Gastrocnemius medialis (tissue), 4 donors: ENCODE results near the gene CKMT2.

Source experiments
- CTCF ChIP-seq, 5 experiments: fragments of 450-650 bp in 3 of 5; fragments of 200-600 bp in 2 of 5; sonication (generic) in 2 of 5; IDR thresholded peaks in 4 of 5; conservative IDR thresholded peaks in 1 of 5; 1 replicate in 4 of 5; 2 replicates in 1 of 5; pipeline ENCODE4 v1.5.1; 2016 to 2019; ENCODE audit warnings: antibody characterized with exemption in 5 of 5, mild to moderate bottlenecking in 3 of 5, moderate library complexity in 3 of 5
- POLR2A ChIP-seq, 2 donors: fragments of 450-650 bp; IDR thresholded peaks; one replicate each; pipeline ENCODE4 v1.6.1; 2017; ENCODE audit warnings: antibody characterized with exemption in 2 of 2, mild to moderate bottlenecking in 2 of 2, moderate library complexity in 2 of 2

GRCh38 chr5:81254886-81255559, 21.9 kb downstream of the CKMT2 start:
- no peak for TF ChIP-seq CTCF (IDR thresholded peaks at IDR 0.05 in 4 of 5, conservative IDR thresholded peaks at IDR 0.05 in 1 of 5)
- TF ChIP-seq POLR2A (IDR thresholded peaks at IDR 0.05), result no peak
